CD8-positive, alpha-beta memory T cell (primary cell): ENCODE data around the gene AGMO. TPM values are rescaled to one million over a fixed set of nuclear protein-coding genes. Genes with fewer than 3 reads are reported as not detected.

Experiments used
- CTCF ChIA-PET: fragments of 350-600 bp; sonication (Branson Sonifier 250); formaldehyde crosslinking; loops from one replicate; lab custom pipeline; 2021; ENCODE audit warnings: antibody characterized with exemption; lab: Charles Lee
- POLR2A ChIA-PET: fragments of 350-600 bp; sonication (Branson Sonifier 250); formaldehyde crosslinking; loops from one replicate; lab custom pipeline; 2021; ENCODE audit warnings: antibody characterized with exemption; lab: Charles Lee
- DNase-seq, 5 donors: peaks; one replicate each; pipeline versions ENCODE4 v3.0.0 to v3.0.0-alpha.2; 2020 to 2022; ENCODE audit warnings: mixed read lengths in 1 of 5
- H3K27ac ChIP-seq: one replicate; pipeline ENCODE4 v1.7.0; 2013; ENCODE audit warnings: low read depth, mild to moderate bottlenecking, low read length, moderate library complexity
- H3K27me3 ChIP-seq: 2 replicates; pipeline ENCODE4 v1.7.0; 2013; ENCODE audit warnings: low read length, mild to moderate bottlenecking; ENCODE audit not compliant: insufficient read depth, poor library complexity, severe bottlenecking
- H3K36me3 ChIP-seq: 2 replicates; pipeline ENCODE4 v1.7.0; 2013; ENCODE audit warnings: mild to moderate bottlenecking, low read length, moderate library complexity; ENCODE audit not compliant: insufficient read depth
- H3K4me1 ChIP-seq: 2 replicates; pipeline ENCODE4 v1.7.0; 2013; ENCODE audit warnings: mild to moderate bottlenecking, low read length, moderate library complexity; ENCODE audit not compliant: insufficient read depth
- H3K4me3 ChIP-seq: 2 replicates; pipeline ENCODE4 v1.7.0; 2013; ENCODE audit warnings: mild to moderate bottlenecking, low read length
- H3K9me3 ChIP-seq: 2 replicates; pipeline ENCODE4 v1.7.0; 2013; ENCODE audit warnings: mild to moderate bottlenecking, low read length
- H3K27ac Mint-ChIP-seq, 8 donors: one replicate each; pipeline ENCODE4 v1.8.0; 2020 to 2021; ENCODE audit warnings: mixed read lengths in 8 of 8, mild to moderate bottlenecking in 6 of 8, inconsistent platforms in 3 of 8, moderate library complexity in 3 of 8
- H3K27me3 Mint-ChIP-seq, 2 donors: one replicate each; pipeline ENCODE4 v1.8.0; 2020 to 2021; ENCODE audit warnings: mixed read lengths in 2 of 2, mild to moderate bottlenecking in 1 of 2, moderate library complexity in 1 of 2
- H3K36me3 Mint-ChIP-seq, 3 donors: one replicate each; pipeline ENCODE4 v1.8.0; 2020 to 2021; ENCODE audit warnings: mixed read lengths in 3 of 3, inconsistent platforms in 1 of 3, mild to moderate bottlenecking in 1 of 3
- H3K4me1 Mint-ChIP-seq, 3 donors: one replicate each; pipeline ENCODE4 v1.8.0; 2020 to 2021; ENCODE audit warnings: mixed read lengths in 3 of 3, inconsistent platforms in 1 of 3, mild to moderate bottlenecking in 1 of 3
- H3K4me3 Mint-ChIP-seq, 7 donors: one replicate each; pipeline ENCODE4 v1.8.0; 2020 to 2021; ENCODE audit warnings: mixed read lengths in 7 of 7, mild to moderate bottlenecking in 6 of 7, moderate library complexity in 4 of 7, inconsistent platforms in 2 of 7
- H3K9me3 Mint-ChIP-seq, 5 donors: one replicate each; pipeline ENCODE4 v1.8.0; 2020 to 2022; ENCODE audit warnings: mixed read lengths in 5 of 5, mild to moderate bottlenecking in 3 of 5, moderate library complexity in 2 of 5, inconsistent platforms in 1 of 5
- polyA plus RNA-seq: library from polyadenylated mRNA; unstranded; fragments of 300-500 nt; fragmentation: Illumina TruSeq; gene quantifications from one replicate; pipeline ENCODE4 v1.2.3, GENCODE V29; 2021
- total RNA-seq, 2 experiments: library from RNA; stranded (reverse); gene quantifications; one replicate each; pipeline ENCODE4 v1.2.3, GENCODE V29; 2021

AGMO gene
- total and polyA plus RNA-seq, 3 experiments from 2014 or later: not detected

DNA sequence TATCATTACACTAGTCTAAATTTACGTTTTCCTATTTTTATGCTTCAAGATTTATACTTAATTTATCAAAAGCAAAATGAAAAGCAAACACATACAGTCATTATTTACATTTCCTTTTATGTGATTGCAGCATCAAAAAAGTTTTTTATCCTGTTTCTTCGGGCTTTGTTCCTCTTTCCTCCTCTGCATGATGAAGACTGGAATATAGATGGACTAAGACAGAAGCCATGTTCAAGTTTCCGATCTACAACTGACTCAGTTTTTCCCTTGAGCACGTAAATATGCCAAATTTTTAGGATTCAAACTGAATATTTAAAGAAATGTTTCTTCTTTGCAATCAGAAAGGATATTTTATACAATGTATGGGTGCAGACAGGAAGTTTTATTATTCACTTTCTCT, 385.7 kb downstream of the AGMO start:
- ChIA-PET CTCF (no interaction called here), POLR2A (no interaction called here)
- Histone ChIP-seq H3K9me3 (peaks cover 3% of the 10 kb centered on the region), H3K4me1 (no peaks in the 10 kb centered on the region), H3K27me3 (no peaks in the 10 kb centered on the region), H3K4me3 (no peak overlapping the region), H3K36me3 (no peaks in the 10 kb centered on the region), H3K27ac (no peak overlapping the region)
- Mint-ChIP-seq H3K27me3 (no peaks in the 10 kb centered on the region), H3K27ac (no peak overlapping the region), H3K9me3 (peaks cover 0 to 18% (median 2%) of the 10 kb centered on the region in 5 donors), H3K4me3 (no peak overlapping the region), H3K36me3 (no peaks in the 10 kb centered on the region), H3K4me1 (no peaks in the 10 kb centered on the region)
- no peak for DNase-seq

DNA sequence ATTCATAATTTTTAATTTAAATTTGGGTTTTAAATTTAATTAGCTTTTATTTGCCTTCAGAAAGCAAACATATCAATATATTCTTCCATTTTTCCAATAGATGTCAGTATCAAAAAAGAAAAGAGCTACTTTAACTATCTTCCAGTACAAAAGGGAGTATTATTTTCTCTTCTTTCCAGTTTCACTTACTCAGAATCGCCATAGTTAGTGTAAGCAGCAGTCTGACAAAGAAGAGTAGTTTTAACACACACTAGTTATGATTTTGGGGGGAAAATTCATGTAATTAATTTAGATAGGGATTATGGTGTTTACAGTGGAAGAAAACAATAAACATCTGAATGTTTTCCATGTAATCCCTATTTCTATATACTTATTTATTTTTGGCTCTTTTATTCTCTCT, 386.7 kb downstream of the AGMO start:
- H3K4me3 ChIP-seq: no peak overlapping the region
- POLR2A ChIA-PET: no interaction called here
- H3K36me3 ChIP-seq: no peaks in the 10 kb centered on the region
- no peaks in the 10 kb centered on the region for H3K27me3 ChIP-seq
- DNase-seq: no peak
- H3K9me3 Mint-ChIP-seq: peaks cover 0 to 18% (median 2%) of the 10 kb centered on the region in 5 donors
- H3K4me3 Mint-ChIP-seq: no peak overlapping the region
- peaks cover 3% of the 10 kb centered on the region for H3K9me3 ChIP-seq
- H3K27ac Mint-ChIP-seq: no peak overlapping the region
- CTCF ChIA-PET: no interaction called here
- H3K4me1 ChIP-seq: no peaks in the 10 kb centered on the region
- no peaks in the 10 kb centered on the region for H3K4me1 Mint-ChIP-seq
- no peaks in the 10 kb centered on the region for H3K36me3 Mint-ChIP-seq
- no peaks in the 10 kb centered on the region for H3K27me3 Mint-ChIP-seq
- no peak overlapping the region for H3K27ac ChIP-seq

DNA sequence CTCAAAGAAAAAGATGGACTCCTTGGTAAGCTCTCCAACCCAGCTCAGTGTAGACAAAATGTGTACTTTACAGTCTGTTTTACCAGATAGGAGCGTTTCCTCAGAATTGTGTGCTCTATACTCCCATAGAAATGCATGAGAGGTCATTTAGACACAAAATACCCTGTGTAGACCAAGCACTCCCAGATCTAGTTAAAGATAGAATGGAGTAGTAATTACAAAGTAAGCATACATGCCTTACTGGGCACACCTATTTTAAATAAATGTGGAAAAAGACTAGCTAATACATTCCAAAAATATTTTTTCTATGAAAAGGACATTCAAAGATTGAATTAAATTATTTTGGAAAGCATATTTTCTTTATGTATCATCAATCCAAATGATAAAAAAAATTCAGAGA, 387.3 kb downstream of the AGMO start:
- no peak overlapping the region for H3K27ac ChIP-seq
- DNase-seq: no peak
- POLR2A ChIA-PET: no interaction called here
- Mint-ChIP-seq H3K4me3 (no peak overlapping the region), H3K9me3 (peaks cover 0 to 18% (median 2%) of the 10 kb centered on the region in 5 donors), H3K27me3 (no peaks in the 10 kb centered on the region), H3K27ac (no peak overlapping the region), H3K36me3 (no peaks in the 10 kb centered on the region), H3K4me1 (no peaks in the 10 kb centered on the region)
- peaks cover 3% of the 10 kb centered on the region for H3K9me3 ChIP-seq
- no peaks in the 10 kb centered on the region for H3K27me3 ChIP-seq
- H3K4me1 ChIP-seq: no peaks in the 10 kb centered on the region
- CTCF ChIA-PET: no interaction called here
- no peak overlapping the region for H3K4me3 ChIP-seq
- no peaks in the 10 kb centered on the region for H3K36me3 ChIP-seq

DNA sequence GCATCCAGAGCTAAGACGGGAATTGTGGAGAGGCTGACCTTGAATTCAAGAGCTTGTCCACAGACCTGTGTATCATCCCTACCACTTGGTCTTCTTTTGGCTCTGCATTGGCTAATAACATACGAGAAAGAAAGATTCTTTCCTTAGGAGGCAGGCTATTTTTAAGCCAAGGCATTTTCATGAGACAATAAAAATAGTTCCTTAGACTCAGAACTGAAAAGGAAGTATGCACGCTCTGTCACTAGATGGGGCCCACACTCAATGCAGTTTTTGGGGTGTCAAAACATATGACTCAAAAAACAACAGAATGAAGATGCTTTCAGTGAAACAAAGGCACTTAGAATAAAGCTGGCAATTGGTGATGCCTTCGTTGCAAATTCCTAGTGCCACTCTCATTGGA, 393.3 kb downstream of the AGMO start:
- H3K4me1 Mint-ChIP-seq: no peaks in the 10 kb centered on the region
- Histone ChIP-seq H3K27ac (no peak overlapping the region), H3K4me3 (no peak overlapping the region), H3K27me3 (no peaks in the 10 kb centered on the region), H3K4me1 (no peaks in the 10 kb centered on the region), H3K36me3 (no peaks in the 10 kb centered on the region), H3K9me3 (no peaks in the 10 kb centered on the region)
- POLR2A ChIA-PET: no interaction called here
- H3K4me3 Mint-ChIP-seq: no peak overlapping the region
- peaks cover 0 to 7% (median 2%) of the 10 kb centered on the region in 5 donors for H3K9me3 Mint-ChIP-seq
- no peak overlapping the region for H3K27ac Mint-ChIP-seq
- CTCF ChIA-PET: no interaction called here
- no peaks in the 10 kb centered on the region for H3K27me3 Mint-ChIP-seq
- DNase-seq: no peak
- no peaks in the 10 kb centered on the region for H3K36me3 Mint-ChIP-seq

DNA sequence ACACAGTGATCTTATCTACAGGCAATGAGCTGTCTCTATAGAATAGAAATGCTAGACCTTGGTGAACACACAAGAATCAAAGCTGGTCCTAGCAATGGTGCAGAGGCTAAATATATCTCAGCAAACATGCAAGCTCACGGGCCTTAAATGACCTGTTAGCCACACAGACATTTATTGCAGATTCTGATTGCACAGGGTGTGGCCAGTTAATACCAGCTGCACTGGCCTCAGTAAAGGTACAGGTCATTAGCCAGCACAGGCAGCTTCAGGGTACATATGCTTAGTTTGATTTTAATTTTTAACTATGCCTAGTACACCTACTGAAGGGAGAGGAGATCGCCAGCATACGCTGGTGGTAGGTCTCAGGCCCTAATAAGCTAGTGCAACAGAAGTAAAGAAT, 393.9 kb downstream of the AGMO start:
- H3K4me3 Mint-ChIP-seq: no peak overlapping the region
- no peaks in the 10 kb centered on the region for H3K36me3 Mint-ChIP-seq
- no peak for DNase-seq
- POLR2A ChIA-PET: no interaction called here
- peaks cover 0 to 7% (median 4%) of the 10 kb centered on the region in 5 donors for H3K9me3 Mint-ChIP-seq
- Histone ChIP-seq H3K4me3 (no peak overlapping the region), H3K27ac (no peak overlapping the region), H3K27me3 (no peaks in the 10 kb centered on the region), H3K36me3 (no peaks in the 10 kb centered on the region), H3K9me3 (no peaks in the 10 kb centered on the region), H3K4me1 (no peaks in the 10 kb centered on the region)
- no peaks in the 10 kb centered on the region for H3K4me1 Mint-ChIP-seq
- H3K27ac Mint-ChIP-seq: no peak overlapping the region
- CTCF ChIA-PET: no interaction called here
- H3K27me3 Mint-ChIP-seq: no peaks in the 10 kb centered on the region

DNA sequence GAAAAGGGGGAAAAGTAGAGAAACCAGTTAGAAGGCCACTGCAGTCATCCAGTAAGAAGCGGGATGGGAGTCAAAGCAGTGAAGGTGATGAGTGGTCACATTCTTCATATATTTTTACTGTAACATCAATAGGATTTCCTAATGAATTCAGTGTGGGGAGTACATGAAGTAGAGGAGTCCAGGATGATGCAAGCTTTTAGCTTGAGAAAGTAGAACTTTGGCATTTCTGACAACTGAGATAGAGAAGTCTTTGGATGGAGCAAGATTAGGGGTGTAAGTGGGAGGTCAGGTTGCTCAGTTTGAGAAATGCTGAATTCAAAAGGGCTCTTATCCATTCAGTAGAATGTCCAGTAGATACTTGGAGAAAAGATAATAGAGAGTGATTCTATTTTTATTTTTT, 395.2 kb downstream of the AGMO start:
- Histone ChIP-seq H3K36me3 (no peaks in the 10 kb centered on the region), H3K4me1 (no peaks in the 10 kb centered on the region), H3K27me3 (no peaks in the 10 kb centered on the region), H3K9me3 (no peaks in the 10 kb centered on the region), H3K27ac (no peak overlapping the region), H3K4me3 (no peak overlapping the region)
- Mint-ChIP-seq H3K4me1 (no peaks in the 10 kb centered on the region), H3K27ac (no peak overlapping the region), H3K4me3 (no peak overlapping the region), H3K36me3 (no peaks in the 10 kb centered on the region), H3K27me3 (no peaks in the 10 kb centered on the region), H3K9me3 (peaks cover 0 to 7% (median 3%) of the 10 kb centered on the region in 5 donors)
- ChIA-PET POLR2A (no interaction called here), CTCF (no interaction called here)
- DNase-seq: no peak

DNA sequence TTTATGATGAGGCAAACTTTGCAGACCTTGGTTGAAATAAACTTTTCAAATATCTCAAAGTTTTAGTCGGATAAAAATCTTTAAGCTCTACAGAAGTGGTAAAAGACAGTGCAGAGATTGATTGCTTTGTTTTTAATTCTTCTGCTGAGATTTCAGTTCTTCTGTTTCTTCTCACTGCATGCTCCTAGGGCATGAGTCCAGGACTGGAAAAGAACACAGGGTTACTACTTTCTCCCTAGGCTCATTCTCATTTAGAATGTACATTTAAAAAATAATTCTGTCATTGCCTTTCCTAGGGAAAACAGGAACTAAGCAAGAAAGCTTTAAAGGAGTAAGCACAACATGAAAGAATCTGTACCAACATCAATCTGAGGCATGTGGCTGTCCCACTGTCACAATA, 402.6 kb downstream of the AGMO start:
- Histone ChIP-seq H3K27ac (no peak overlapping the region), H3K9me3 (no peaks in the 10 kb centered on the region), H3K4me3 (no peak overlapping the region), H3K27me3 (no peaks in the 10 kb centered on the region), H3K36me3 (no peaks in the 10 kb centered on the region), H3K4me1 (no peaks in the 10 kb centered on the region)
- H3K27ac Mint-ChIP-seq: no peak overlapping the region
- H3K27me3 Mint-ChIP-seq: no peaks in the 10 kb centered on the region
- peaks cover 2 to 14% (median 7%) of the 10 kb centered on the region in 5 donors for H3K9me3 Mint-ChIP-seq
- no peak overlapping the region for H3K4me3 Mint-ChIP-seq
- H3K4me1 Mint-ChIP-seq: no peaks in the 10 kb centered on the region
- no peak for DNase-seq
- ChIA-PET CTCF (no interaction called here), POLR2A (no interaction called here)
- H3K36me3 Mint-ChIP-seq: no peaks in the 10 kb centered on the region

DNA sequence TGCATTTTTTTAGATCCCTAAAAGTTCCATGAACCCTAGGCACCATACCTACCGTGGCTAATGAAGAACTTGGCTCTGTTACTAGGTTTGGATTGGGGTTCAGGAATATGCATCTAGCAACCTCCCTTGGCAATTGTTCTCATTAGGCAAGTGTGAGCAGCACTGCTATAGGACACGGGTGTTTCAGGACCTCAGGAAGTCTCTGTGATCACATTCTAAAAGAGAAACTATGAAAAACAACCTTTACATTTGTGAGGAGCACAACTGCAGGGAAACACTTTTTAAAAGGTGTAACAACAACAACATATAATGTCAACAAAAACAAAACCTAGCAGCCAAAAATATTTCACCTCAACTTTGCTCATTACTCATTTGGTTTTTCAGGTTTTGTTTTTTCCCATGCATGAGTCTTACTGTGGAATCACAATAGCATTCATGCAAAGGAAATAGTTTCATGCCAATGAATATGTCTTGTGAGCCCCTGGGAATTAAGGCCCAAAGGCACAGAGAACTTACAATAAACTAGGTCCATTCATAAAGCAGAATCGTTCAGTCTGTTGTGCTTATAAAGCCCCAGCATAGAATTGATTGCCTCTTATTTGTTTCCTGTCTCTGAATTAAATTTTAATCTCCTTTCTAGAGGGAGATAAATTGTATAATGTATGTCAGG, 403.5 kb downstream of the AGMO start:
- Mint-ChIP-seq H3K4me1 (no peaks in the 10 kb centered on the region), H3K27me3 (no peaks in the 10 kb centered on the region), H3K9me3 (peaks cover 2 to 19% (median 7%) of the 10 kb centered on the region in 5 donors), H3K36me3 (no peaks in the 10 kb centered on the region), H3K4me3 (no peak overlapping the region), H3K27ac (no peak overlapping the region)
- DNase-seq: no peak
- Histone ChIP-seq H3K27me3 (no peaks in the 10 kb centered on the region), H3K4me1 (no peaks in the 10 kb centered on the region), H3K36me3 (no peaks in the 10 kb centered on the region), H3K9me3 (no peaks in the 10 kb centered on the region), H3K27ac (no peak overlapping the region), H3K4me3 (no peak overlapping the region)
- CTCF ChIA-PET: no interaction called here
- POLR2A ChIA-PET: no interaction called here
